NCI-H460 (cell line): ENCODE measurements around the gene EEF1B2. TPM values are rescaled to one million over a fixed set of nuclear protein-coding genes. Genes with fewer than 3 reads are reported as not detected.

ENCODE experiments used
- DNase-seq: peaks from one replicate; pipeline ENCODE4 v3.0.0-alpha.2; 2016; ENCODE audit warnings: low read depth; ENCODE audit errors: extremely low read depth
- small RNA-seq, 2 experiments: library from RNA; depleted of rRNA; stranded (forward); fragments of <200 nt; gene quantifications; one replicate each; pipeline ENCODE3, GENCODE V24; 2014
- total RNA-seq: library from RNA; depleted of rRNA; stranded (reverse); fragments of >200 nt; shearing (Covaris generic); gene quantifications from 2 replicates; pipeline ENCODE4 v1.2.3, GENCODE V29; 2014; rRNA removed

The EEF1B2 gene
- total RNA-seq, 1 experiment from 2014 or later, result 1,353 TPM

GRCh38 chr2:206211657-206212255 is 52.1 kb downstream of the EEF1B2 start:
- DNase-seq, result peak; percentile 56

Small RNA genes lying within 50 kb of the gene (small RNA-seq; reads per million reads assigned to genes)
- gene RF00134, result 0 reads per million in 2 experiments
- 0 reads per million in 2 experiments for gene RF02271
- gene SNORA41, result 0 reads per million in 2 experiments
- gene SNORD51, result 0 to 0.44 reads per million in 2 experiments

Other genes with a start within 250 kb of the EEF1B2 start
- 7.4 and 8.0 TPM in 2 replicates for gene INO80D, start 73.7 kb upstream of the EEF1B2 start, total RNA-seq
- 194 and 203 TPM in 2 replicates for gene NDUFS1, start 451 bp upstream of the EEF1B2 start, total RNA-seq
- 12.8 and 14.7 TPM in 2 replicates for gene ZDBF2, start 114.8 kb downstream of the EEF1B2 start, total RNA-seq